HepG2 (cell line): ENCODE measurements around the gene SLC16A4. TPM values are rescaled to one million over a fixed set of nuclear protein-coding genes. Genes with fewer than 3 reads are reported as not detected.
A peak's percentile ranks its signal among the peaks of the same experiment; 100 is the strongest.

Experiments
- ARID4A ChIP-seq: sonication (generic); formaldehyde crosslinking; IDR thresholded peaks from 2 replicates; pipeline ENCODE4 v1.5.0; 2020; ENCODE audit warnings: mild to moderate bottlenecking, missing genetic modification reagents, borderline replicate concordance
- CBX1 ChIP-seq: IDR thresholded peaks from one replicate; pipeline ENCODE4 v1.6.1; 2016; ENCODE audit warnings: antibody characterized with exemption, low read depth
- FUBP1 ChIP-seq: sonication (generic); formaldehyde crosslinking; IDR thresholded peaks from 2 replicates; pipeline ENCODE4 v1.5.1; 2020; ENCODE audit warnings: missing genetic modification reagents, mild to moderate bottlenecking, borderline replicate concordance
- HMG20B ChIP-seq: conservative IDR thresholded peaks from 2 replicates; pipeline ENCODE4 v1.6.1; 2016; ENCODE audit warnings: missing genetic modification reagents, missing compliant biosample characterization
- HOXA3 ChIP-seq: sonication (generic); formaldehyde crosslinking; IDR thresholded peaks from 2 replicates; pipeline ENCODE4 v1.5.0; 2020; ENCODE audit warnings: missing genetic modification reagents
- NFIB ChIP-seq: sonication (generic); formaldehyde crosslinking; IDR thresholded peaks from 2 replicates; pipeline ENCODE4 v1.9.0; 2021; ENCODE audit warnings: missing genetic modification reagents, mild to moderate bottlenecking, borderline replicate concordance
- NFRKB ChIP-seq: fragments of 450-650 bp; IDR thresholded peaks from 2 replicates; pipeline ENCODE4 v1.6.1; 2017
- POLR2AphosphoS2 ChIP-seq: IDR thresholded peaks from 2 replicates; pipeline ENCODE4 v1.6.1; 2011; ENCODE audit warnings: low read depth, low read length, improper control_type of control experiment
- RERE ChIP-seq: IDR thresholded peaks from 2 replicates; pipeline ENCODE4 v1.6.1; 2016; ENCODE audit warnings: low read depth, missing genetic modification reagents, missing compliant biosample characterization
- RORA ChIP-seq: sonication (generic); formaldehyde crosslinking; IDR thresholded peaks from 2 replicates; pipeline ENCODE4 v1.5.0; 2020; ENCODE audit warnings: mild to moderate bottlenecking, missing genetic modification reagents, moderate library complexity
- THAP11 ChIP-seq: IDR thresholded peaks from 2 replicates; pipeline ENCODE4 v1.6.1; 2016; ENCODE audit warnings: missing biosample characterization, missing genetic modification reagents
- ZNF180 ChIP-seq: sonication (generic); formaldehyde crosslinking; IDR thresholded peaks from 2 replicates; pipeline ENCODE4 v1.4.0; 2020; ENCODE audit warnings: low read depth, missing genetic modification reagents, borderline replicate concordance
- ZNF33B ChIP-seq: sonication (generic); formaldehyde crosslinking; IDR thresholded peaks from 2 replicates; pipeline ENCODE4 v1.5.1; 2020; ENCODE audit warnings: mild to moderate bottlenecking, missing genetic modification reagents
- ZNF607 ChIP-seq: sonication (generic); formaldehyde crosslinking; IDR thresholded peaks from 2 replicates; pipeline ENCODE4 v1.5.1; 2020; ENCODE audit warnings: missing genetic modification reagents, mild to moderate bottlenecking, borderline replicate concordance
- ZNF703 ChIP-seq: sonication (generic); formaldehyde crosslinking; IDR thresholded peaks from 2 replicates; pipeline ENCODE4 v1.5.1; 2020; ENCODE audit warnings: missing genetic modification reagents, mild to moderate bottlenecking, moderate library complexity, borderline replicate concordance
- ZNF781 ChIP-seq: sonication (generic); formaldehyde crosslinking; IDR thresholded peaks from 2 replicates; pipeline ENCODE4 v1.5.1; 2020; ENCODE audit warnings: borderline replicate concordance, mild to moderate bottlenecking, missing genetic modification reagents; ENCODE audit errors: not compliant biosample characterization
- ZNF841 ChIP-seq: sonication (generic); formaldehyde crosslinking; IDR thresholded peaks from 2 replicates; pipeline ENCODE4 v1.8.1; 2023; ENCODE audit warnings: missing genetic modification reagents, borderline replicate concordance
- polyA plus RNA-seq, 8 experiments: library from polyadenylated mRNA; depleted of rRNA in 3 of 8; stranded (reverse) in 7 of 8; unstranded in 1 of 8; fragments of >200 nt; fragmentation: Illumina TruSeq in 4 of 8; extraction: Trizol in 4 of 8; gene quantifications; 2 replicates each; pipeline versions ENCODE4 v1.2.1 to v1.2.3, GENCODE V29; 2011 to 2016; ENCODE audit warnings: low read depth in 4 of 8, missing spikeins in 1 of 8, mixed read lengths in 1 of 8; ENCODE audit not compliant: insufficient read depth in 1 of 8
- total RNA-seq, 5 experiments: library from RNA; depleted of rRNA; stranded (reverse); fragments of >200 nt; fragmentation: Illumina TruSeq; extraction: Trizol; gene quantifications; 2 replicates each; pipeline ENCODE4 v1.2.3, GENCODE V29; 2016; ENCODE audit warnings: low read depth in 1 of 5

SLC16A4 gene
- total and polyA plus RNA-seq, 2 of the 13 experiments (the other 11 are each of a cell fraction or from before 2014, with no cell fraction given), result 1.1 to 1.5 TPM

- peak; percentile 99 for TF ChIP-seq ARID4A
- peak; percentile 62; the same call in 1 of the 2 replicates for TF ChIP-seq POLR2AphosphoS2
- no peak for TF ChIP-seq NFRKB
- peak; percentile 98 for TF ChIP-seq HOXA3 (CRISPR knock-in tag)
- TF ChIP-seq NFIB (CRISPR knock-in tag), result no peak
- TF ChIP-seq ZNF180, result peak; percentile 80; the same call in 1 of the 2 replicates
- peak; percentile 88 for TF ChIP-seq ZNF781 (CRISPR knock-in tag)
- no peak for TF ChIP-seq ZNF33B (CRISPR knock-in tag)
- no peak for TF ChIP-seq FUBP1
- TF ChIP-seq ZNF607 (CRISPR knock-in tag), result peak; percentile 86; the same call in 1 of the 2 replicates
- peak; percentile 95 for TF ChIP-seq THAP11 (CRISPR knock-in tag)
- TF ChIP-seq CBX1, result peak; percentile 86
- no peak for TF ChIP-seq ZNF841
- no peak for TF ChIP-seq HMG20B
- TF ChIP-seq RORA (CRISPR knock-in tag), result no peak
- TF ChIP-seq RERE (CRISPR knock-in tag), result no peak
- peak; percentile 61; the same call in 1 of the 2 replicates for TF ChIP-seq ZNF703 (CRISPR knock-in tag)
These were observed 16.7 kb upstream of the SLC16A4 start, which contains the start of gene LAMTOR5 (continued) for GRCh38 chr1:110407260-110408210.
